CD14-positive monocyte (primary cell): ENCODE measurements around the gene PABPC5. TPM values are rescaled to one million over a fixed set of nuclear protein-coding genes. Genes with fewer than 3 reads are reported as not detected.

ENCODE experiments used
- DNase-seq, 3 donors: peaks; one replicate each; pipeline ENCODE4 v3.0.0-alpha.2; 2011 to 2022
- H2AFZ ChIP-seq: 2 replicates; pipeline ENCODE4 v1.6.0; 2012; ENCODE audit warnings: mild to moderate bottlenecking, low read depth, low read length, inconsistent platforms; ENCODE audit not compliant: insufficient read depth, poor library complexity, severe bottlenecking
- H3K27ac ChIP-seq, 2 donors: 1 replicate in 1 of 2; 2 replicates in 1 of 2; pipeline ENCODE4 v1.5.1; 2012 to 2013; ENCODE audit warnings: low read length in 2 of 2, control low read depth in 1 of 2, inconsistent platforms in 1 of 2, low read depth in 1 of 2, mild to moderate bottlenecking in 1 of 2
- H3K27me3 ChIP-seq, 2 donors: one replicate each; pipeline versions ENCODE4 v1.6.0 to v1.6.1; 2011 to 2013; ENCODE audit warnings: low read length in 2 of 2; ENCODE audit not compliant: control insufficient read depth in 2 of 2, insufficient read depth in 2 of 2
- H3K36me3 ChIP-seq, 2 donors: replicated peaks in 1 of 2; 1 replicate in 1 of 2; 2 replicates in 1 of 2; pipeline versions ENCODE4 v1.5.1 to v1.6.1; 2012 to 2013; ENCODE audit warnings: low read length in 2 of 2, control low read depth in 1 of 2, inconsistent platforms in 1 of 2, mild to moderate bottlenecking in 1 of 2; ENCODE audit not compliant: insufficient read depth in 2 of 2, control insufficient read depth in 1 of 2
- H3K4me1 ChIP-seq, 2 donors: 1 replicate in 1 of 2; 2 replicates in 1 of 2; pipeline versions ENCODE4 v1.5.1 to v1.6.1; 2012 to 2013; ENCODE audit warnings: low read length in 2 of 2, control low read depth in 1 of 2, inconsistent platforms in 1 of 2, mild to moderate bottlenecking in 1 of 2, moderate library complexity in 1 of 2; ENCODE audit not compliant: insufficient read depth in 2 of 2, control insufficient read depth in 1 of 2
- H3K4me2 ChIP-seq: replicated peaks from 2 replicates; pipeline ENCODE3; 2012; ENCODE audit warnings: low read length, moderate library complexity, mild to moderate bottlenecking; ENCODE audit not compliant: poor library complexity, severe bottlenecking; ENCODE audit errors: extremely low read depth
- H3K4me3 ChIP-seq, 3 experiments: fragments of 200-600 bp in 1 of 3; sonication (generic) in 1 of 3; replicated peaks in 1 of 3; 1 replicate in 2 of 3; 2 replicates in 1 of 3; pipeline ENCODE4 v1.5.1; 2011 to 2013; ENCODE audit warnings: low read length in 3 of 3, mild to moderate bottlenecking in 3 of 3, control low read depth in 2 of 3, low read depth in 2 of 3, inconsistent platforms in 1 of 3, moderate library complexity in 1 of 3
- H3K79me2 ChIP-seq: 2 replicates; pipeline ENCODE4 v1.6.0; 2012; ENCODE audit warnings: mild to moderate bottlenecking, control low read depth, inconsistent platforms, low read length, moderate library complexity; ENCODE audit not compliant: insufficient read depth
- H3K9ac ChIP-seq: 2 replicates; pipeline ENCODE4 v1.6.0; 2017; ENCODE audit warnings: low read length, mild to moderate bottlenecking; ENCODE audit not compliant: insufficient read depth, poor library complexity, severe bottlenecking
- H3K9me3 ChIP-seq, 2 donors: replicated peaks in 1 of 2; 1 replicate in 1 of 2; 2 replicates in 1 of 2; pipeline versions ENCODE4 v1.5.1 to v1.6.1; 2012 to 2013; ENCODE audit warnings: low read length in 2 of 2, control low read depth in 1 of 2; ENCODE audit not compliant: control insufficient read depth in 1 of 2, insufficient read depth in 1 of 2
- H4K20me1 ChIP-seq: 2 replicates; pipeline ENCODE4 v1.6.0; 2012; ENCODE audit warnings: mild to moderate bottlenecking, low read length, control low read depth, moderate library complexity; ENCODE audit not compliant: insufficient read depth
- H3K27ac Mint-ChIP-seq, 7 donors: one replicate each; pipeline ENCODE4 v1.8.0; 2020; ENCODE audit warnings: mild to moderate bottlenecking in 7 of 7, mixed read lengths in 7 of 7, moderate library complexity in 6 of 7, inconsistent platforms in 2 of 7
- H3K27me3 Mint-ChIP-seq, 3 donors: one replicate each; pipeline ENCODE4 v1.8.0; 2021 to 2022; ENCODE audit warnings: low read depth in 3 of 3, mild to moderate bottlenecking in 3 of 3, mixed read lengths in 3 of 3, moderate library complexity in 3 of 3, inconsistent platforms in 1 of 3
- H3K36me3 Mint-ChIP-seq, 2 donors: one replicate each; pipeline ENCODE4 v1.8.0; 2020; ENCODE audit warnings: mixed read lengths in 2 of 2, inconsistent platforms in 1 of 2, mild to moderate bottlenecking in 1 of 2
- H3K4me1 Mint-ChIP-seq: one replicate; pipeline ENCODE4 v1.8.0; 2020; ENCODE audit warnings: mild to moderate bottlenecking, mixed read lengths
- H3K4me3 Mint-ChIP-seq, 2 donors: one replicate each; pipeline ENCODE4 v1.8.0; 2020; ENCODE audit warnings: mild to moderate bottlenecking in 2 of 2, mixed read lengths in 2 of 2, moderate library complexity in 1 of 2
- H3K9me3 Mint-ChIP-seq, 7 donors: one replicate each; pipeline ENCODE4 v1.8.0; 2020 to 2022; ENCODE audit warnings: mixed read lengths in 7 of 7, mild to moderate bottlenecking in 6 of 7, moderate library complexity in 6 of 7, inconsistent platforms in 2 of 7
- CTCF ChIP-seq: fragments of 200-600 bp; IDR thresholded peaks from one replicate; pipeline ENCODE4 v1.8.0; 2022; ENCODE audit warnings: antibody characterized with exemption, mild to moderate bottlenecking
- WGBS: methylation state at CpG from one replicate; pipeline ENCODE4 v1.1.5; 2013; ENCODE audit warnings: missing lambda C conversion rate; ENCODE audit not compliant: insufficient coverage; 5-methylcytosine and 5-hydroxymethylcytosine counted together
- intact Hi-C, 2 donors: fragments of 100-400 bp; cut with micrococcal nuclease; formaldehyde crosslinking; loops; one replicate each; pipeline versions ENCODE4 v1.15.0 to v1.15.1; 2023
- polyA minus RNA-seq: library from RNA; depleted of rRNA, polyadenylated mRNA; stranded (reverse); fragments of >200 nt; gene quantifications from 2 replicates; pipeline ENCODE4 v1.2.3, GENCODE V29; 2012
- polyA plus RNA-seq, 3 donors: library from polyadenylated mRNA; depleted of rRNA in 1 of 3; unstranded in 2 of 3; stranded (reverse) in 1 of 3; fragments of 300-500 nt in 2 of 3; fragments of >200 nt in 1 of 3; fragmentation: Illumina TruSeq in 2 of 3; gene quantifications; 1 replicate in 2 of 3; 2 replicates in 1 of 3; pipeline ENCODE4 v1.2.3, GENCODE V29; 2012 to 2021
- total RNA-seq, 12 experiments: library from RNA in 1 of 12; stranded (reverse) in 1 of 12; fragments of 120-200 nt in 1 of 12; gene quantifications; one replicate each; pipeline ENCODE4 v1.2.4 and lab custom pipeline; 2013 to 2026; ENCODE audit warnings: mixed read lengths in 6 of 12, inconsistent platforms in 1 of 12

Gene PABPC5
- total RNA-seq (2013) = 0.10 TPM
- polyA plus RNA-seq (not detected), polyA minus RNA-seq (not detected in 2 replicates), total RNA-seq (lab: John Stamatoyannopoulos, UW) (0 to 0.60 (median 0) reads per million in 11 experiments)

DNA sequence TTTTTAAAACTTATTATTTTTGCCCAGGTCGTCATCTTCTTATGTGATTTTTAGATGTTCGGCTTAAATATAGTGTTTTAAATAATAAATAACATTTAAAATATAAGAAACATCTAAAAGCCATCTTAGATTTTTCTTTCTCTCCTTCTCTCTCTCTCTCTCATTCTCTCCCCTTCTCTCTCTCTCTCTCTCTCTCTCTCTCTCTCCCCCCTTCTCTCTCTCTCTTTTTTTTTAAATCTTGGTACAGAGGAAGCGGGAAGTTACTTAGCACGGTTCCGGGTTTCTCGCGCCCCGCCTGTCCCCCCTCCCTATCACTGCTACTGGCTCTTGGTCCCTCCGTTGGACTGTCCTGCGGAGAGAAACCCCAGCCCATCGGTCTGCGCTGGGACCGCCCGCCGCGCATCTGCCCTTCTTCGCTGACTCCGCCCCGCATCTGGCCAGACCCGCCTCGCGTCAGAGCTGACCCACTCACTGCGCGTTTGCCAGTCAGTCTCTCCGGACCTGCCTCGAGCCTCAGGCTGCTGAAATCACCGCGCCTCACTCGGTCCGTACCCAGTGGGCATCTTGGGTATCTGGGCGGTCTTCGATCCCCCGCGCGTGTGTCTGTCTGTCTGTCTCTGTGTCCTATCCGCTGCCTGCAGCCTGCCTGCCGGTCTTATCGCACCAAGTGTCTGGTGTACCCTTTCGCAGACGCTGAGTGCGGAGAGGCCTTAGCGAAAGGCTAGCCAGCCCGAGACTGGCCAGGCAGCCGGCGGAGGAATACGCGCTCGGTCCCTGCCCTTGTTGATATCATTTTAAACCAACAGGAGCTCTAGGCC is at the start of gene PABPC5:
Gene PABPC5 (plus strand): TSS at position 489 of the 818 bp plus-strand sequence. CDS start 739 bp downstream, outside the sequence.
- H3K9me3 ChIP-seq = peaks cover 0 to 5% of the 10 kb centered on the region in 2 donors
- TF ChIP-seq CTCF = no peak
- H2AFZ ChIP-seq = no peak within 1 kb of the TSS
- Mint-ChIP-seq H3K4me1 (no peaks in the 10 kb centered on the region), H3K36me3 (no peaks in the 10 kb centered on the region), H3K27ac (no peak within 1 kb of the TSS), H3K9me3 (peaks cover 0 to 13% (median 4%) of the 10 kb centered on the region in 7 donors), H3K27me3 (peaks cover 4 to 16% (median 15%) of the 10 kb centered on the region in 3 donors), H3K4me3 (peak within 1 kb of the TSS in 1 of 2 donors; percentile 59)
- no peak within 1 kb of the TSS for H3K4me2 ChIP-seq
- DNase-seq = no peak
- WGBS = 1% methylated on average over 11 of the region's 48 CpGs
- H3K4me3 ChIP-seq = no peak within 1 kb of the TSS
- intact Hi-C loops = no loop called here
- H3K4me1 ChIP-seq = no peaks in the 10 kb centered on the region
- no peaks in the 10 kb centered on the region for H4K20me1 ChIP-seq
- no peaks in the 10 kb centered on the region for H3K79me2 ChIP-seq
- H3K27ac ChIP-seq = no peak within 1 kb of the TSS
- H3K36me3 ChIP-seq = no peaks in the 10 kb centered on the region
- H3K9ac ChIP-seq = no peak within 1 kb of the TSS
- peaks cover 5 to 9% of the 10 kb centered on the region in 2 donors for H3K27me3 ChIP-seq

DNA sequence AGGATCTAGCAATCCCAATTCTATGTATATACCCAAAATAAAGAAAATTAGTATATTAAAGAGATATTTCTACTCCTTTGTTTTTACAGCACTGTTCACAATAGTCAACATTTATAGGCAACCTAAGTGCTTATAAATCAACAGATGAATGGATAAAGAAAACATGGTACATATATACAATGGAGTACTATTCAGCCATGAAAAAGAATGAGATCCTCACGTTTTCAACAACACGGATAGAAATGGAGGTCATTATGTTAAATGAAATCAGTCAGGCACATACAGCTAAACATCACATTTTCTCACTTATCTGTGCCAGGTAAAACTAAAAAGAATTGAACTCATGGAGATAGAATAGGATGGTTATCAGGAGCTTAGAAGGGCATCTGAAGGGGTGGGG is 45.6 kb upstream of the PABPC5 start:
- Histone ChIP-seq H3K4me1 (no peaks in the 10 kb centered on the region), H2AFZ (no peak overlapping the region), H3K9me3 (no peaks in the 10 kb centered on the region), H3K4me2 (no peak overlapping the region), H3K79me2 (no peaks in the 10 kb centered on the region), H4K20me1 (no peaks in the 10 kb centered on the region), H3K27me3 (no peaks in the 10 kb centered on the region), H3K9ac (no peak overlapping the region), H3K4me3 (no peak overlapping the region), H3K27ac (no peak overlapping the region), H3K36me3 (no peaks in the 10 kb centered on the region)
- Mint-ChIP-seq H3K9me3 (peaks cover 0 to 6% (median 0%) of the 10 kb centered on the region in 7 donors), H3K36me3 (no peaks in the 10 kb centered on the region), H3K4me1 (no peaks in the 10 kb centered on the region), H3K4me3 (no peak overlapping the region), H3K27ac (no peak overlapping the region), H3K27me3 (no peaks in the 10 kb centered on the region)
- TF ChIP-seq CTCF = no peak
- intact Hi-C loops = no loop called here
- no CpG with 5 or more reads among the region's 2 CpGs for WGBS
- no peak for DNase-seq
